Measurements from ENCODE around the gene WNT8A. TPM values are rescaled to one million over a fixed set of nuclear protein-coding genes. Genes with fewer than 3 reads are reported as not detected.

Gene WNT8A
- total and polyA plus RNA-seq, 2 of the 13 experiments (the other 11 are each of a cell fraction or from before 2014, with no cell fraction given): not detected

- Histone ChIP-seq H3K79me2 (ENCODE audit: insufficient read depth, low read length) (no peaks in the 10 kb centered on the region), H3K4me2 (ENCODE audit: low read depth, low read length) (no peak overlapping the region), H3K27ac (ENCODE audit: extremely low read length, insufficient read depth, low read length) (no peak overlapping the region), H3K27me3 (ENCODE audit: control insufficient read depth in 1 of 2, insufficient read depth in 2 of 2, low read length in 2 of 2) (no peaks in the 10 kb centered on the region), H3K9me3 (ENCODE audit: low read length) (no peaks in the 10 kb centered on the region), H4K20me1 (ENCODE audit: insufficient read depth, low read length) (no peaks in the 10 kb centered on the region), H2AFZ (ENCODE audit: low read length) (no peak overlapping the region), H3K9ac (ENCODE audit: insufficient read depth, low read depth, low read length) (no peak overlapping the region), H3K4me3 (replicated peaks in 1 of 3; ENCODE audit: insufficient read depth in 1 of 3, low read depth in 2 of 3, low read length in 3 of 3) (no peak overlapping the region), H3K36me3 (replicated peaks in 1 of 2; ENCODE audit: control insufficient read depth in 1 of 2, insufficient read depth in 2 of 2, low read length in 2 of 2) (no peaks in the 10 kb centered on the region), H3K4me1 (ENCODE audit: insufficient read depth, low read length) (peaks cover 12% of the 10 kb centered on the region)
- ATAC-seq (no peak), FAIRE-seq (no peak), DNase-seq (ENCODE audit: low spot score) (no peak)
- CTCF ChIA-PET (ENCODE audit: low intra/inter-chr PET ratio, low total read pairs): no interaction called here
- TF ChIP-seq ZNF550 (CRISPR knock-in tag; IDR thresholded peaks at IDR 0.05; ENCODE audit: borderline replicate concordance) (no peak), ZBTB3 (CRISPR knock-in tag; IDR thresholded peaks at IDR 0.05; ENCODE audit: borderline replicate concordance, low read depth) (no peak), ZBTB21 (CRISPR knock-in tag; IDR thresholded peaks at IDR 0.05) (no peak), ZNF737 (CRISPR knock-in tag; IDR thresholded peaks at IDR 0.05; ENCODE audit: borderline replicate concordance) (no peak), SETDB1 (CRISPR knock-in tag; IDR thresholded peaks at IDR 0.05; ENCODE audit: borderline replicate concordance) (no peak), BORCS8-MEF2B (CRISPR knock-in tag; IDR thresholded peaks at IDR 0.05) (no peak), PRMT3 (CRISPR knock-in tag; IDR thresholded peaks at IDR 0.05; ENCODE audit: borderline replicate concordance, low read depth) (no peak), ZNF800 (CRISPR knock-in tag; IDR thresholded peaks at IDR 0.05) (no peak), ZNF678 (CRISPR knock-in tag; IDR thresholded peaks at IDR 0.05) (no peak), ASH2L (IDR thresholded peaks at IDR 0.05; ENCODE audit: insufficient read length, low read depth, low read length) (no peak), ZNF138 (CRISPR knock-in tag; IDR thresholded peaks at IDR 0.05; ENCODE audit: low read depth) (no peak), CCDC6 (CRISPR knock-in tag; IDR thresholded peaks at IDR 0.05) (no peak), SAFB2 (CRISPR knock-in tag; IDR thresholded peaks at IDR 0.05; ENCODE audit: borderline replicate concordance, low read depth) (no peak), ZNF562 (CRISPR knock-in tag; IDR thresholded peaks at IDR 0.05; ENCODE audit: borderline replicate concordance) (no peak)
- in situ Hi-C loops (cut with HindIII; ENCODE audit: extremely low pct_ligation_motif_present, low pct_unique_long_range_greater_than_20kb): no loop called here
- POLR2A ChIA-PET: no interaction called here
- intact Hi-C loops (cut with micrococcal nuclease; ENCODE audit: unreplicated experiment): no loop called here
- no TSS peak for BruUV-seq (replicated peaks)
- WGBS (ENCODE audit: low lambda C conversion rate): 60% methylated on average over 1 of the region's 1 CpG
Observed at GRCh38 chr5:138109463-138110265, 25.8 kb downstream of the WNT8A start.
